Measurements from ENCODE around the gene CEBPG. TPM values are rescaled to one million over a fixed set of nuclear protein-coding genes. Genes with fewer than 3 reads are reported as not detected.

The CEBPG gene
- total RNA-seq (2011; cell fraction: chromatin; rRNA removed; ENCODE audit: low replicate concordance), result 10.0 and 38.4 TPM in 2 replicates
- 8.7 and 12.4 TPM in 2 replicates for total RNA-seq (2011; cell fraction: nucleolus; rRNA removed)
- total RNA-seq (2011; cell fraction: nucleoplasm; rRNA removed), result 16.9 and 22.7 TPM in 2 replicates
- total RNA-seq (2014; rRNA removed), result 29.7 and 31.2 TPM in 2 replicates
- 34.9 and 42.3 TPM in 2 replicates for total RNA-seq (2014; rRNA removed; fragmentation: Illumina TruSeq; extraction: Trizol)
- total RNA-seq (2015; rRNA removed; fragmentation: Illumina TruSeq; extraction: Trizol), result 15.0 and 17.3 TPM in 2 replicates
- total RNA-seq (2021), result 29.7 and 34.6 TPM in 2 replicates
- polyA plus RNA-seq (2011; rRNA removed), result 30.9 and 31.2 TPM in 2 replicates
- 9.2 and 18.2 TPM in 2 replicates for polyA plus RNA-seq (2011; cell fraction: cytosol; rRNA removed)
- polyA plus RNA-seq (2011; cell fraction: nucleus; rRNA removed), result 11.6 and 23.1 TPM in 2 replicates
- 16.1 and 50.7 TPM in 2 replicates for polyA plus RNA-seq (2012)
- 28.8 and 30.1 TPM in 2 replicates for polyA plus RNA-seq (2014; fragmentation: Illumina TruSeq; extraction: Trizol)
- 1 to 10 TPM; 9.5 to 9.8 TPM for polyA plus RNA-seq (2014; fragmentation: Nextera tagmentation; extraction: Ambion mirVana)
- 30.2 and 33.0 TPM in 2 replicates for polyA plus RNA-seq (2014; rRNA removed)
- 31.5 and 41.1 TPM in 2 replicates for polyA minus RNA-seq (2011; rRNA and poly(A)+ RNA removed)
- 10.6 and 12.5 TPM in 2 replicates for polyA minus RNA-seq (2011; cell fraction: cytosol; rRNA and poly(A)+ RNA removed)
- polyA minus RNA-seq (2011; cell fraction: nucleus; rRNA and poly(A)+ RNA removed), result 7.7 and 21.0 TPM in 2 replicates
- percentile 96 among the genes with signal in this experiment for Bru-seq, nascent RNA
- BruChase-seq, experiment 1, labeled RNA remaining after a 2-hour chase, result percentile 98 among the genes with signal in this experiment
- percentile 98 among the genes with signal in this experiment for BruChase-seq, experiment 2, labeled RNA remaining after a 6-hour chase
- long read RNA-seq, experiment 1, full-length matches to known transcripts, result 93 of 106 reads
- long read RNA-seq, experiment 1, partial matches to known transcripts, result 0 of 106 reads
- long read RNA-seq, experiment 1, other reads (novel, unspliced or antisense), result 13 of 106 reads
- long read RNA-seq, experiment 2, full-length matches to known transcripts, result 23 of 54 reads
- long read RNA-seq, experiment 2, partial matches to known transcripts, result 0 of 54 reads
- long read RNA-seq, experiment 2, other reads (novel, unspliced or antisense), result 31 of 54 reads
- long read RNA-seq, experiment 3, full-length matches to known transcripts, result 32 of 38 reads
- long read RNA-seq, experiment 3, partial matches to known transcripts, result 0 of 38 reads
- long read RNA-seq, experiment 3, other reads (novel, unspliced or antisense), result 6 of 38 reads

GRCh38 chr19:33373453-33374235 is at the start of gene CEBPG:
TSS of gene CEBPG (plus strand) at chr19:33373709. CDS start at chr19:33379240, 5,531 bp downstream.
- peaks cover 3% of the 10 kb centered on the region; the same call in 1 of the 3 replicates for H3K36me3 ChIP-seq (ENCODE audit: control insufficient read depth, insufficient read depth, low read length)
- ATAC-seq (peak; percentile 97), DNase-seq (ENCODE audit: extremely low read depth in 1 of 4, low spot score in 3 of 4) (peak; percentile 90 to 99 (median 99)), FAIRE-seq (no peak)
- POLR2A ChIA-PET, result interaction anchor here (0.6 to 5.2 kb wide), 29 partner anchors 11 to 933 kb away, joined by 3 to 60 read pairs (median 4); no protein-coding TSS in a partner anchor
- H3K27me3 ChIP-seq (ENCODE audit: control insufficient read depth in 2 of 2, insufficient read depth in 2 of 2, low read length in 2 of 2), result peaks cover 0 to 5% of the 10 kb centered on the region in 2 experiments; a peak in 1 of 5 replicates
- peaks cover 19 to 21% of the 10 kb centered on the region in 2 experiments; a peak in 4 of 5 replicates for H3K4me1 ChIP-seq (replicated peaks in 1 of 2; ENCODE audit: control insufficient read depth in 2 of 2, insufficient read depth in 2 of 2, low read length in 2 of 2)
- H3K9ac ChIP-seq (ENCODE audit: insufficient read depth in 1 of 2, low read depth in 2 of 2, low read length in 2 of 2), result peak within 1 kb of the TSS; percentile 99 to 100
- H3K9me1 ChIP-seq (ENCODE audit: control insufficient read depth, insufficient read depth, low read length), result peaks cover 3% of the 10 kb centered on the region
- H3K79me2 ChIP-seq (ENCODE audit: control insufficient read depth, insufficient read depth, low read length), result peaks cover 50% of the 10 kb centered on the region
- H3K4me3 ChIP-seq, result peak within 1 kb of the TSS; percentile 88
- BruUV-seq (replicated peaks), result no TSS peak
- peaks cover 45% of the 10 kb centered on the region for H4K20me1 ChIP-seq (replicated peaks; ENCODE audit: control insufficient read depth, insufficient read depth, low read length)
- in situ Hi-C loops (cut with MboI), result no loop called here
- peak within 1 kb of the TSS; percentile 97 for H3K4me2 ChIP-seq (ENCODE audit: insufficient read depth, low read length)
- peak within 1 kb of the TSS; percentile 95 for H2AFZ ChIP-seq (ENCODE audit: low read depth, low read length)
- WGBS (ENCODE audit: insufficient coverage, low coverage, missing lambda C conversion rate), result under 1% methylated on average over 53 of the region's 118 CpGs
- no peaks in the 10 kb centered on the region for H3K9me3 ChIP-seq (replicated peaks; ENCODE audit: control insufficient read depth, insufficient read depth, low read depth, low read length)
- intact Hi-C loops (cut with micrococcal nuclease), result loop anchor here (10.0 kb wide), 1 partner anchor 399 kb away; the partner anchor contains the start of genes CEP89 and FAAP24
- peak within 1 kb of the TSS; percentile 99 for H3K27ac ChIP-seq (ENCODE audit: extremely low read depth, low read depth, low read length)
- CTCF ChIA-PET (ENCODE audit: low intra/inter-chr PET ratio), result interaction anchor here (0.6 kb wide), 1 partner anchor 133 kb away, joined by 5 read pairs; no protein-coding TSS in a partner anchor
- TF ChIP-seq ZFP30 (CRISPR knock-in tag; IDR thresholded peaks at IDR 0.05; ENCODE audit: borderline replicate concordance) (no peak), ELF1 (tag; IDR thresholded peaks at IDR 0.05) (no peak), SMARCB1 (IDR thresholded peaks at IDR 0.05; ENCODE audit: insufficient read length, low read depth) (no peak), CREB1 (IDR thresholded peaks at IDR 0.05) (no peak), CREB1 (CRISPR knock-in tag; IDR thresholded peaks at IDR 0.05) (no peak), HNRNPH1 (optimal IDR thresholded peaks at IDR 0.05; ENCODE audit: low read depth, low read length) (no peak), NR2C1 (IDR thresholded peaks at IDR 0.05) (no peak), NR2C1 (tag; IDR thresholded peaks at IDR 0.05) (no peak), ELF4 (CRISPR knock-in tag; IDR thresholded peaks at IDR 0.05) (no peak), RBM25 (IDR thresholded peaks at IDR 0.05; ENCODE audit: low read depth, low read length, severe bottlenecking) (peak; percentile 100), ZSCAN29 (IDR thresholded peaks at IDR 0.05) (no peak), ATF2 (CRISPR knock-in tag; IDR thresholded peaks at IDR 0.05) (no peak), JUND (IDR thresholded peaks at IDR 0.05; ENCODE audit: borderline replicate concordance, low read depth, low read length) (peak; percentile 86), JUND (tag; IDR thresholded peaks at IDR 0.05; ENCODE audit: borderline replicate concordance, low read depth, low read length) (peak; percentile 71; the same call in 1 of the 3 replicates), L3MBTL2 (IDR thresholded peaks at IDR 0.05) (peak; percentile 37; the same call in 1 of the 2 replicates), TCF15 (CRISPR knock-in tag; IDR thresholded peaks at IDR 0.05) (no peak)

Data from K562 (cell line).